Lower lobe of right lung (tissue), 2 donors: ENCODE results near the gene TIAL1. TPM values are rescaled to one million over a fixed set of nuclear protein-coding genes. Genes with fewer than 3 reads are reported as not detected.
"Not testable (repeated sequence)": the region's sequence is repeated elsewhere in the genome, so short reads cannot be mapped to it uniquely, and the experiment has no call there.

ENCODE experiments used
- ATAC-seq, 2 donors: fragments of 200-7000 bp; cut with Tn5 transposase; one replicate each; pipeline ENCODE4 v1.9.1; 2020 to 2022; ENCODE audit warnings: mild to moderate bottlenecking in 2 of 2, moderate library complexity in 2 of 2
- DNase-seq: peaks from one replicate; pipeline ENCODE4 v3.0.0-alpha.2; 2020
- H3K27ac ChIP-seq: fragments of 200-600 bp; one replicate; pipeline ENCODE4 v1.8.0; 2022
- H3K27me3 ChIP-seq: fragments of 200-600 bp; one replicate; pipeline ENCODE4 v1.8.0; 2022; ENCODE audit warnings: low read depth
- H3K36me3 ChIP-seq: fragments of 200-600 bp; one replicate; pipeline ENCODE4 v1.8.0; 2022; ENCODE audit warnings: mild to moderate bottlenecking
- H3K4me1 ChIP-seq: fragments of 200-600 bp; one replicate; pipeline ENCODE4 v1.8.0; 2022
- H3K4me3 ChIP-seq: fragments of 200-600 bp; one replicate; pipeline ENCODE4 v1.8.0; 2022; ENCODE audit warnings: mild to moderate bottlenecking
- H3K9me3 ChIP-seq: fragments of 200-600 bp; one replicate; pipeline ENCODE4 v1.8.0; 2022
- intact Hi-C: fragments of 100-400 bp; cut with DNase I; formaldehyde crosslinking; loops from one replicate; pipeline ENCODE4 v1.11.0; 2022
- total RNA-seq: library from RNA; stranded (reverse); fragmentation: NEBNext Ultra II Directional; extraction: Animal tissue kit (Norgen Biotek cat#: 25700); gene quantifications from one replicate; pipeline ENCODE4 v1.2.1, GENCODE V29; 2021
- TF ChIP-seq, protein P1 (sequence below): fragments of 200-600 bp; IDR thresholded peaks from one replicate; pipeline ENCODE4 v1.8.0; 2022; ENCODE audit warnings: antibody characterized with exemption, mild to moderate bottlenecking
- donor health status: DM: no; HTN: yes; CAD: no; lungs with severe emphysema.

The TIAL1 gene
- total RNA-seq, 1 donor from 2014 or later: 99.0 TPM

DNA sequence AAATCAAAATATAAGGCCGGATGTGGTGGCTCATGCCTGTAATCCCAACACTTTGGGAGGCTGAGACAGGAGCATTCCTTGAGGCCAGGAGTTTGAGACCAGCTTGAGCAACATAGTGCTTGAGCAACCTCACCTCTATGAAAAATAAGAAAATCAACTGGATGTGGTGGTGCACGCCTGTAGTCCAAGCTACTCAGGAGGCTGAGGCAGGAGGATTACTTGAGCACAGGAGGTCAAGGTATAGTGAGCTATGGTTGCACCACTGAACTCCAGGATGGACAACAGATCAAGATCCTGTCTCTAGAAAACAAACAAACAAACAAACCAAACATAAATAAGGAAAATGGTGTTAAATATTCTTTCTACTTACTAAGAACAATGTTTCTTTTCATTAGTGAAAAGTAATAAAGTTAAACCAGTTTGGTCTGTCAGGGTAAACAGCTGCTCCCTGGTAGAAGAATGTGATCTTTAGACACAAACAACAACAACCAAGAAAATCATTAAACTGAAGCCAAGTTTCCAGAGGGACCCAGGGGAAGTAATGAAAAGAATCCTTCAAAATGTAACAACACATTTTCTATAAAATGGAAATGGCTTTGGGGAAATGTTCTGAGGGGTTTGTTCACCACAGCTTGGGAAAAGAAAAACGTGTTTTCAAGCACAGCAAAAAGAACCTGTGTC lies 36.9 kb upstream of the TIAL1 start:
- TF ChIP-seq, protein P1, sequence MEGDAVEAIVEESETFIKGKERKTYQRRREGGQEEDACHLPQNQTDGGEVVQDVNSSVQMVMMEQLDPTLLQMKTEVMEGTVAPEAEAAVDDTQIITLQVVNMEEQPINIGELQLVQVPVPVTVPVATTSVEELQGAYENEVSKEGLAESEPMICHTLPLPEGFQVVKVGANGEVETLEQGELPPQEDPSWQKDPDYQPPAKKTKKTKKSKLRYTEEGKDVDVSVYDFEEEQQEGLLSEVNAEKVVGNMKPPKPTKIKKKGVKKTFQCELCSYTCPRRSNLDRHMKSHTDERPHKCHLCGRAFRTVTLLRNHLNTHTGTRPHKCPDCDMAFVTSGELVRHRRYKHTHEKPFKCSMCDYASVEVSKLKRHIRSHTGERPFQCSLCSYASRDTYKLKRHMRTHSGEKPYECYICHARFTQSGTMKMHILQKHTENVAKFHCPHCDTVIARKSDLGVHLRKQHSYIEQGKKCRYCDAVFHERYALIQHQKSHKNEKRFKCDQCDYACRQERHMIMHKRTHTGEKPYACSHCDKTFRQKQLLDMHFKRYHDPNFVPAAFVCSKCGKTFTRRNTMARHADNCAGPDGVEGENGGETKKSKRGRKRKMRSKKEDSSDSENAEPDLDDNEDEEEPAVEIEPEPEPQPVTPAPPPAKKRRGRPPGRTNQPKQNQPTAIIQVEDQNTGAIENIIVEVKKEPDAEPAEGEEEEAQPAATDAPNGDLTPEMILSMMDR: no peak
- H3K27me3 ChIP-seq: no peaks in the 10 kb centered on the region
- H3K36me3 ChIP-seq: no peaks in the 10 kb centered on the region
- no peaks in the 10 kb centered on the region for H3K4me1 ChIP-seq
- H3K9me3 ChIP-seq: no peaks in the 10 kb centered on the region
- DNase-seq (no peak), ATAC-seq (no peak)
- intact Hi-C loops: no loop called here
- H3K27ac ChIP-seq: no peak overlapping the region
- H3K4me3 ChIP-seq: no peak overlapping the region

DNA sequence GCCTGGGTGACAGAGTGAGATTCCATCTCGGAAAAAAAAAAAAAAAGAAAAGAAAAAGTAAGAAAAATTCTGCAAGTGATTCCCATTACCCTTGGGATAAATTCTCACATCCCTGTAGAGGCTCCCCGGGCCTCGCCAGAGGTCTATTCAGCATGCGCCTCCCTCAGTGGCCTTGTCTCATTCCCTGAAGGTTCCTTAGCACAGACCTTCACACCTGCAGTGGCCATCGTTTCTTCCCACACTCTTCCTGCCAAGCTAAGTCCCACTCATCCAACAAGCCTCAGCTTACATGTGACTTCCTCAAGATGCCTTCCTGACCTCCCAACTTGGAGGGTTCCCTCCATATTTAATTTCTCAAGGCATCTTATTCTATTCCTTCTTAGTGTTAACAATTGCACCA lies 33.5 kb upstream of the TIAL1 start:
- Histone ChIP-seq H3K4me1 (no peaks in the 10 kb centered on the region), H3K36me3 (no peaks in the 10 kb centered on the region), H3K9me3 (no peaks in the 10 kb centered on the region), H3K4me3 (no peak overlapping the region), H3K27ac (no peak overlapping the region), H3K27me3 (no peaks in the 10 kb centered on the region)
- TF ChIP-seq, protein P1: no peak
- intact Hi-C loops: no loop called here
- no peak for ATAC-seq
- DNase-seq: no peak

DNA sequence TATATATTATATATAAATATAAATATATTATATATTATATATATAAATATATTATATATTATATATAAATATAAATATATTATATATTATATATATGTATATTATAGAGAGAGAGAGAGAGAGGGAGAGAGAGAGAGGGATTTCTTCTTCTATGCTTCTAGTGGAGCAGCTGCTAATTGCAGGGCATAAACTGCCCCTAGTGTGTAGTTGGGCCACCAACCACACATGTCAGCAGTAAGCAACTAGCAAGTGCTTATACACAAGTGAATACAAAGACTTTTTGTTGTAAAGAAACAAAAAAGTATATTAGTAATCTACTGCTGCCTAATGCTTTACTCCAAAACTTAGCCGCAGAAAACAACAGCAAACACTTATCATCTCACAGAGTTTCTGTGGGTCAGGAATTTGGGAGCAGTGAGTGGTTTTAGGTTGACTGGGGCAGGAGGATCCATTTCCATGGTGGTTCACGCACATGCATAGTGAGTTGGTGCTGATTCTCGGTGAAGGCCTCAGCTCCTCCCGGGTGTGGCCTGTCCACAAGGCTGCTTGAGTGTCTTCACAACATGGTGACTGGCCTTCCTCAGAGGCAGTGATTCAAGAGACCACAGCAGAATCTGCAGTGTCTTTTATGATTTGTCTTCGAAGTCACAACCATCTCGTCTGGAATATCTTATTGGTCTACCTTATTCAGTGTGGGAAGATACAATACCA lies 29.0 kb upstream of the TIAL1 start:
- Histone ChIP-seq H3K27me3 (no peaks in the 10 kb centered on the region), H3K27ac (no peak overlapping the region), H3K36me3 (no peaks in the 10 kb centered on the region), H3K9me3 (no peaks in the 10 kb centered on the region), H3K4me1 (peaks cover 6% of the 10 kb centered on the region), H3K4me3 (no peak overlapping the region)
- DNase-seq (no peak), ATAC-seq (no peak)
- TF ChIP-seq, protein P1: no peak
- intact Hi-C loops: no loop called here

DNA sequence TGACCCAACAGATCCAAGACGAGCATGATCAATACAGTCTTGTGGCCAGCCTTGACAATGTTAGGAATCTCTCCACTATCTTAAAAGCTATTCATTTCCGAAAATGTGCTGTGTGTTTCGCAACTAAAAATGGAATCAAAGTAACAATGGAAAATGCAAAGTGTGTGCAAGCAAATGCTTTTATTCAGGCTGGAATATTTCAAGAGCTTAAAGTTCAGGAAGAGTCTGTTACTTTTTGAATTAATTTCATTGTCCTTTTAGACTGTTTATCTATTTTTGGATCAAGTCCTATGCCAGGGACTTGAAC lies 24.3 kb upstream of the TIAL1 start:
- H3K4me1 ChIP-seq: peaks cover 13% of the 10 kb centered on the region
- H3K4me3 ChIP-seq: no peak overlapping the region
- intact Hi-C loops: no loop called here
- H3K27me3 ChIP-seq: no peaks in the 10 kb centered on the region
- H3K36me3 ChIP-seq: no peaks in the 10 kb centered on the region
- no peaks in the 10 kb centered on the region for H3K9me3 ChIP-seq
- TF ChIP-seq, protein P1: no peak
- H3K27ac ChIP-seq: no peak overlapping the region
- ATAC-seq: no peak
- no peak for DNase-seq

DNA sequence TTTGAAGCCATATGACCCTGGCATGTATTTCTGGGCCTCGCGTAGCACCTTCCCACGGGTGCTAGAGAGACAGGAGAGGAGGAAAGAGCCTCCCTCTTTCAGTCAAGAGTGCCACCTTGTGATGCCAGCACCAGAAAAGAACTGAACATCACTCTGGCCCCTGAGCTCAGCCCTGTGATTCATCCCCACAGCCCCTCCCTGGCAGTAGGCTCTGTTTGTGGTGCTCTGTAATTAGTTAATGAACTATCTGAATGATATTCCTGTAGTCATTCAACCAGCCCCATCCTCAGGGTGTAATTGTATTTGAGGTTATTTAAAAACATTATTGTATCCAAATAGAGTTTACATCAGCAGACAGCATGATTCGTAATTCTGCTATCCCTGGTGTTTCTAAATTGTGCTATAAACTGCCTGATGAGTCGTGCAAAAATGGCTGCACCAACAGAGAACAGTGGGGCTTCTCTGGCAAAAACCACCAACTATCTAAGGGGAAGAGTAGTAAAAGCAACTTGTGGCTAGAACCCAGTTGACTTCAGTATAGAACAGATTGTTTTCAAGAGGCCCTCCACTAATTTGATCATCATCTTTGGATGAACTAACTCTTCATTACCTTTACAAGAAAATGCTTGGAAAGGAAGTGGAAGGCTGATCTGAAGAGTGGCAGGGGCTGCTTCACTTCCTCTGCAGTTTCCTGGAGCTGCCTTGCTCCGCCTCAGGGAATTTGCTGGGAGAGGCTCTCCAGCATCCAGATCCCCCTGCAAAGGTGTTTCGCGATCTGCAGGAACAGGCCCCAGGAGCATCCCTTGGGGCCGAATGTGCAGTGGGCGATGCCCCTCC lies 23.7 kb upstream of the TIAL1 start:
- peaks cover 13% of the 10 kb centered on the region for H3K4me1 ChIP-seq
- no peak for ATAC-seq
- H3K27ac ChIP-seq: no peak overlapping the region
- no peaks in the 10 kb centered on the region for H3K9me3 ChIP-seq
- TF ChIP-seq, protein P1: no peak
- no peak for DNase-seq
- no peaks in the 10 kb centered on the region for H3K27me3 ChIP-seq
- no peaks in the 10 kb centered on the region for H3K36me3 ChIP-seq
- no peak overlapping the region for H3K4me3 ChIP-seq
- intact Hi-C loops: no loop called here

DNA sequence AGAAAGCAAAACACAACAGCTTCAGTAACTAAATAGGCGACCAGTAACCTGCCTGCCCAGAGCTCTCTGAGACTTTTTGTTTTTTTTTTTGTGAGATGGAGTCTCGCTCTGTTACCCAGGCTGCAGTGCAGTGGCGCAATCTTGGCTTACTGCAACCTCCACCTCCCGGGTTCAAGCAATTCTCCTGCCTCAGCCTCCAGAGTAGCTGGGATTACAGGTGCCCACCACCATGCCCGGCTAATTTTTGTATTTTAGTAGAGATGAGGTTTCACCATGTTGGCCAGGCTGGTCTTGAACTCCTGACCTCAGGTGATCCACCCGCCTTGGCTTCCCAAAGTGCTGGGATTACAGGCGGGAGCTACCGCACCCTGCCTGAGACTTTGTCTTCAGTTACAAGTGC lies 23.0 kb upstream of the TIAL1 start:
- intact Hi-C loops, H3K27me3 ChIP-seq, H3K4me3 ChIP-seq, H3K27ac ChIP-seq, ATAC-seq, H3K9me3 ChIP-seq, DNase-seq, H3K36me3 ChIP-seq: not testable (repeated sequence)
- peaks cover 13% of the 10 kb centered on the region for H3K4me1 ChIP-seq
